GM12892 (cell line): ENCODE measurements around the gene CHST8.
"Not testable (repeated sequence)": the region's sequence is repeated elsewhere in the genome, so short reads cannot be mapped to it uniquely, and the experiment has no call there.

Source experiments
- DNase-seq: peaks from one replicate; pipeline ENCODE4 v3.0.0; 2011; ENCODE audit not compliant: insufficient read length
- FAIRE-seq: peaks from 2 replicates; lab custom pipeline; 2011; peaks lifted over from hg19 to GRCh38; lab: Jason Lieb, UNC
- POLR2A ChIP-seq: IDR thresholded peaks from 2 replicates; pipeline ENCODE4 v1.6.1; 2011; ENCODE audit warnings: low read depth, low read length, control low read depth
- POLR2AphosphoS5 ChIP-seq: IDR thresholded peaks from 2 replicates; pipeline ENCODE4 v1.6.1; 2011; ENCODE audit warnings: low read depth, low read length, control low read depth
- TAF1 ChIP-seq: IDR thresholded peaks from 2 replicates; pipeline ENCODE4 v1.6.1; 2011; ENCODE audit warnings: low read depth, mild to moderate bottlenecking, control low read depth, low read length, borderline replicate concordance

CHST8 gene

DNA sequence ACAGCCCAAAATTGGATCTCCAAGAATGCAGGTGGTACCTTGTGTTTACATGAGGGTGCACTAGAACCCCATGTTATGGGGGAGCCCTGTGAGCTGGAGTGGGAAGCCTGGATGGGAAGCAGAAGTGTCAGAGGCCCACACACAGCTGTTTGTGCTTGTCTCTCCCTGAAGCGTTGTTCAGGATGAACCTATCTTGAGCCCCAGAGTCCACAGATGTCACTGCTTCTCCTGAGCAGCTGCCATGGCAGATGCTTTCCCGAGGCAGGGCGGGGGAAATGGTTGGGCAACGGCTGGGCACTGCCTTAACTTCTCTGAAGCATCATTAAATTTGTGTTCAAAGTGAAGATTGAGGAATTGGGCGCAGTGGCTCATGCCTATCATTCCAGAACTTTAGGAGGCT lies 17.1 kb upstream of the CHST8 start:
- DNase-seq (no peak), FAIRE-seq (no peak)
- no peak for TF ChIP-seq TAF1
- no peak for TF ChIP-seq POLR2AphosphoS5
- no peak for TF ChIP-seq POLR2A

- not testable (repeated sequence) for FAIRE-seq, DNase-seq
These were observed 15.9 kb upstream of the CHST8 start for GRCh38 chr19:33605803-33606295.

GRCh38 chr19:33606556-33606955 lies 15.2 kb upstream of the CHST8 start:
- DNase-seq (no peak), FAIRE-seq (no peak)
- TF ChIP-seq TAF1 (no peak), POLR2AphosphoS5 (no peak), POLR2A (no peak)

- no peak for DNase-seq
- no peak for FAIRE-seq
- TF ChIP-seq TAF1 (no peak), POLR2A (no peak), POLR2AphosphoS5 (no peak)
These were observed 12.4 kb upstream of the CHST8 start for GRCh38 chr19:33609353-33609752.

DNA sequence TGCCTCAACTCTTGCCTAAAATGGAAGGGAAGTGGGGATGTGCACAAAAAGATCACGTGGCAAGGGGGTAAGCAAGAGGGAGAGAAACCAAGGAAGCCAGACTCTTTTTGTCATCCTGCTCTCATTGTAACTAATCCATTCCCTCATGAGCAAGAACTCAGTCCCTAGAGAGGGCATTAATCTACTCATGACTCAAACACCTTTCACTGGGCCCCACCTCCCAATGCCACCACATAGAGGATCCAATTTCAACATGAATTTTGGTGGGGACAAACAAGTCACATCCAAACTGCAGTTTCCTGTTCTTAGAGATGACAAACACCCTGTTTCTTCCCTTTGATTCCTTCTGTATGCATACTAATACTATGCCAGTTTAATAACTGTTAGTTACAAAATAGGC lies 11.2 kb upstream of the CHST8 start:
- TF ChIP-seq POLR2A (no peak), POLR2AphosphoS5 (no peak), TAF1 (no peak)
- no peak for DNase-seq
- no peak for FAIRE-seq

GRCh38 chr19:33612928-33613619 lies 8.7 kb upstream of the CHST8 start:
- DNase-seq (no peak), FAIRE-seq (no peak)
- TF ChIP-seq POLR2AphosphoS5: no peak
- no peak for TF ChIP-seq POLR2A
- TF ChIP-seq TAF1: no peak

GRCh38 chr19:33613620-33614000 lies 8.1 kb upstream of the CHST8 start:
- DNase-seq: no peak
- TF ChIP-seq POLR2AphosphoS5: no peak
- no peak for TF ChIP-seq TAF1
- no peak for TF ChIP-seq POLR2A
- no peak for FAIRE-seq

- DNase-seq (no peak), FAIRE-seq (no peak)
- TF ChIP-seq TAF1: no peak
- TF ChIP-seq POLR2A: no peak
- no peak for TF ChIP-seq POLR2AphosphoS5
These were observed 5.4 kb upstream of the CHST8 start for GRCh38 chr19:33616346-33616745.

GRCh38 chr19:33616857-33617256 lies 4.9 kb upstream of the CHST8 start:
- TF ChIP-seq POLR2AphosphoS5: no peak
- TF ChIP-seq TAF1: no peak
- no peak for TF ChIP-seq POLR2A
- FAIRE-seq (no peak), DNase-seq (no peak)

DNA sequence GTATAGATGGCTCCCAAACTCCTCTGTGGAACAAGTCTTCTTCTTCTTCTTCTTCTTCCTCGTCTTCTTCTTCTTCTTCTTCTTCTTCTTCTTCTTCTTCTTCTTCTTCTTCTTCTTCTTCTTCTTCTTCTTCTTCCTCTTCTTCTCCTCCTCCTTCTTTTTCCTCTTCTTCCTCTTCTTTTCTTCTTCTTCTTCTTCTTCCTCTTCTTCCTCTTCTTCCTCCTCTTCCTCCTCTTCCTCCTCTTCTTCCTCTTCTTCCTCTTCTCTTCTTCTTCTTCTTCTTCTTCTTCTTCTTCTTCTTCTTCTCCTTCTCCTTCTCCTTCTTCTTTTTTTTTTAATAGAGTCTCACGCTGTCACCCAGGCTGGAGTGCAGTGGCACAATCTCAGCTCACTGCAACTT lies 3.4 kb upstream of the CHST8 start:
- DNase-seq, FAIRE-seq: not testable (repeated sequence)

DNA sequence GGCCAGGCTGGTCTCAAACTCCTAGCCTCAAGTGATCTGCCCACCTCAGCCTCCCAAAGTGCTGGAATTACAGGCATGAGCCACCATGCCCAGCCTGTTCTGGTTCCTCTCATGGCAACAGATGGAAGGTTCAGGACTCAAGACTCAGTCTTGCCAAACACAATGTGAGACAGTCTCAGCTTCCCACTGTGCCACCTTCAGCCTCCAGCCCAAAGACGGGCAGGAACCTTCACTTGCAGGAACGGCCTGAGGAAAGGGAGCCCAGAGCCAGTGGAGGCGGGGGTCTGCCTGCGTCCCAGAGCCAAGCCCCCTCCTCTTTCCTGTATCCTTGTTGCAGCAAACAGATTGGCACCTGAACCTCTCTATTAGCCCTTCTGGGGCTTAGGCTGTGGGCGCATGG lies 2.9 kb upstream of the CHST8 start:
- FAIRE-seq: no peak
- no peak for DNase-seq
- no peak for TF ChIP-seq TAF1
- TF ChIP-seq POLR2A: no peak
- no peak for TF ChIP-seq POLR2AphosphoS5

- DNase-seq (no peak), FAIRE-seq (no peak)
- TF ChIP-seq POLR2AphosphoS5 (no peak), POLR2A (no peak), TAF1 (no peak)
These were observed 1.1 kb upstream of the CHST8 start for GRCh38 chr19:33620611-33621010.
